Omental fat pad (tissue), 4 donors: Measurements from ENCODE around the gene PITPNC1. TPM values are rescaled to one million over a fixed set of nuclear protein-coding genes. Genes with fewer than 3 reads are reported as not detected.
A peak's percentile ranks its signal among the peaks of the same experiment; 100 is the strongest.

Source experiments
- ATAC-seq: fragments of 150-250 bp; one replicate; pipeline ENCODE4 v1.9.1; 2016; ENCODE audit warnings: mild to moderate bottlenecking, moderate library complexity; ENCODE audit not compliant: low FRiP score
- DNase-seq: peaks from one replicate; pipeline ENCODE4 v3.0.0-alpha.2; 2019; ENCODE audit warnings: low spot score
- total RNA-seq, 4 donors: library from RNA; depleted of rRNA; stranded (reverse); fragments of >200 nt; gene quantifications; one replicate each; pipeline ENCODE4 v1.1.0, GENCODE V29; 2016
- TF ChIP-seq, protein P1 (sequence below), 3 donors: fragments of 450-650 bp; IDR thresholded peaks; one replicate each; pipeline ENCODE4 v1.5.1; 2016 to 2017; ENCODE audit warnings: antibody characterized with exemption in 3 of 3, mild to moderate bottlenecking in 3 of 3, moderate library complexity in 2 of 3

PITPNC1 gene
- total RNA-seq, 4 donors from 2014 or later = 22.6 to 53.4 (median 35.0) TPM

DNA sequence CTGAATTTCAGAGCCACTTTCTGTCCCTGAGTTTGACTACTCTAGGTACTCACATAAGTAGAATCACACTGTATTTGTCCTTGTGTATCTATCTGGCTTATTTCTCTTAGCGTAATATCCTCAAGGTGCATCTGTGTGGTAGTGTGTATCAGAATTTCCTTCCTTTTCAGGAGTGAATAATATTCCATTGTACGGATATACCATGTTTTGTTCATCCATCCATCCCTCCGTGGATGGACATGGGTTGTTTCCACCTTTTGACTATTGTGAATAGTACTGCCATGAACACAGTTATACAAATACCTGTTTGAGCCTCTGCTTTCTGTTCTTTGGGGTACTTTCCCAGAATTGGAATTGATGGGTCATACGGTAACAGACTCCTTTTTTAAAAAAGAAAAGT is 111.7 kb downstream of the PITPNC1 start:
- ATAC-seq = no peak
- DNase-seq = no peak
- TF ChIP-seq, protein P1, sequence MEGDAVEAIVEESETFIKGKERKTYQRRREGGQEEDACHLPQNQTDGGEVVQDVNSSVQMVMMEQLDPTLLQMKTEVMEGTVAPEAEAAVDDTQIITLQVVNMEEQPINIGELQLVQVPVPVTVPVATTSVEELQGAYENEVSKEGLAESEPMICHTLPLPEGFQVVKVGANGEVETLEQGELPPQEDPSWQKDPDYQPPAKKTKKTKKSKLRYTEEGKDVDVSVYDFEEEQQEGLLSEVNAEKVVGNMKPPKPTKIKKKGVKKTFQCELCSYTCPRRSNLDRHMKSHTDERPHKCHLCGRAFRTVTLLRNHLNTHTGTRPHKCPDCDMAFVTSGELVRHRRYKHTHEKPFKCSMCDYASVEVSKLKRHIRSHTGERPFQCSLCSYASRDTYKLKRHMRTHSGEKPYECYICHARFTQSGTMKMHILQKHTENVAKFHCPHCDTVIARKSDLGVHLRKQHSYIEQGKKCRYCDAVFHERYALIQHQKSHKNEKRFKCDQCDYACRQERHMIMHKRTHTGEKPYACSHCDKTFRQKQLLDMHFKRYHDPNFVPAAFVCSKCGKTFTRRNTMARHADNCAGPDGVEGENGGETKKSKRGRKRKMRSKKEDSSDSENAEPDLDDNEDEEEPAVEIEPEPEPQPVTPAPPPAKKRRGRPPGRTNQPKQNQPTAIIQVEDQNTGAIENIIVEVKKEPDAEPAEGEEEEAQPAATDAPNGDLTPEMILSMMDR (IDR thresholded peaks at IDR 0.05) = no peak

DNA sequence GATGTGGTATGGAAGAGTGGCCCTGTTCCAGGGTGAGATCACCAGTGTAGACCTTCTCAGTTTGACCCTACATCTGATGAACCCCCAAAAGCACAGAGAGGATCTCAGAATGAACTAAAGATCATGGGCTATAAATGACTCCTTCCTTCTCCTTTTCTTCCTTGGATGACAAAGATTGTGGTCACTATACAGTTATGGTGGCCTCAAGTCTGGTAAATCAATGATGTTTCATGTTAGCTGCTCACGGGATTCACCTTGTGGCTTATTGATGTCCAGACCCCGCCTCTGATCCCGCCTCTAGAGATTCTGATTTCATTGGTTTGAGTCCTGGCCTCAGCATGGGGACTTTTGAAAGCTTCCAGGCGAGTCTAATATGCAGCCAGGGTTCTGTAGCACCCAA is 112.2 kb downstream of the PITPNC1 start:
- TF ChIP-seq, protein P1 (IDR thresholded peaks at IDR 0.05) = no peak
- no peak for ATAC-seq
- DNase-seq = no peak

DNA sequence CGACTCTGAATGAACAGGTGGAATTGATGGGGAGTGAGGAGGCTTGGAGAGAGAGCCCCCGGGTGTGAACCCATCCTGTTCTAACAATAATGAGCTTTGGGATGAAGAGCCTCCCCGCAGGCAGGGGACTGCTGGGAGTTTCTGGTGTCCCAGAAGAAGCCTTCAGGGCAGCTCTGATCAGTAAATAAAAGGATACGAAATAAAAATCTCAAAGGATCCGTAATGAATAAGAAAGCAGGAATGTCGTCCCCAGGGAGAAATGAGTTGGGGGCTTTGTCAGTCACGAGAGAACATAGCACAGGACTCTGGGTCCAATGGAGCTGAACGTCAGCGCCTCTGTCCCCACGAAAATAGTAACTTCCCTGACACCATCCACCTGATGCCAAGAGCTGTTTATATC is 113.4 kb downstream of the PITPNC1 start:
- ATAC-seq (no peak), DNase-seq (no peak)
- TF ChIP-seq, protein P1 (IDR thresholded peaks at IDR 0.05) = no peak

DNA sequence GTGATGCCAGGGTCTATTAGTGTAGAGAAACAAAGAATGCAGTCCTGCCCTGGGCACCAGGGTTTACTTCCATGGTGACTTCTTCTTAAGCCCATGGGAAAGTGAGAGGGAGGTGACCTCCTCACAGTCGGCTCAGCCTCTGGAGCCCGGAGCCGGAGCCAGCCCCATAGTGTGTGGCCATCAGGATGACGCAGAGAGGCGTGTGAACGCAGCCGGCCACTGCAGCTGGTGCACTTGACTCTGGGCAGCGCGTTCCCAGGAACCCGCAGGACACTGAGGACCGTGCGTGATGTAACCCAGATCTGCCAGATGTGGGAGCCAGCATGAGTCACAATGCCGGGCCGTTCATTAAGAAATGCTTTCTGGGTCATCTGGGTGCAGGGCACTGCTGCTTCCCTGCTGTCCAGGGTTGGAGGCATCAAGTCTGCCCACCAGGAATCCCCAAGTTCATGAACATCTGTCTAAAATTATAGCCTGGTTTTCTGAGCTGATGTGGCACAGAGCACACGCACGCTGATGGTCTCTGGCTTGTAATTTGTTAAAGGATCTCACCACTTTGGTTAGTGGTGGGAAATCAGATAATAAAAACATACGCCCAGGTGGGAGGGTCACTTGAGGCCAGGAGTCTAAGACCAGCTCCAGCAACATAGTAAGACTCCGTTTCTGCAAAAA is 114.1 kb downstream of the PITPNC1 start:
- DNase-seq = peak; percentile 78
- TF ChIP-seq, protein P1 (IDR thresholded peaks at IDR 0.05) = no peak

DNA sequence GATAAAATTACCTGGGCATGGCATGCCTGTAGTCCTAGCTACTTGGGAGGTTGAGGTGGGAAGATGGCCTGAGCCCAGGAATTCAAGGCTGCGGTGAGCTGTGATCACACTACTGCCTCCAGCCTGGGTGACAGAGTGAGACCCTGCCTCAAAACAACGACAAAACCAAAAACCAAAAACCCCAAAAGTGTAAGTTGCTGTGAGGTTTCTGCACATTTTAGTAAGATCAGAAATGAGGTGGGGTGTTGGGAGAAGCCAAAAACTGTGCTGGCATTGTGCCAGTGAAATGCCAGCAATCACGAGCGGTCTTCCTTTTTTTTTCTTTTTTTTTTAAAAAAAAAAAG is 114.6 kb downstream of the PITPNC1 start:
- TF ChIP-seq, protein P1 (IDR thresholded peaks at IDR 0.05) = no peak
- no peak for DNase-seq
- ATAC-seq = no peak

More for the DNA sequence above, 114.1 kb downstream of the PITPNC1 start:
- peak; percentile 93 for ATAC-seq

DNA sequence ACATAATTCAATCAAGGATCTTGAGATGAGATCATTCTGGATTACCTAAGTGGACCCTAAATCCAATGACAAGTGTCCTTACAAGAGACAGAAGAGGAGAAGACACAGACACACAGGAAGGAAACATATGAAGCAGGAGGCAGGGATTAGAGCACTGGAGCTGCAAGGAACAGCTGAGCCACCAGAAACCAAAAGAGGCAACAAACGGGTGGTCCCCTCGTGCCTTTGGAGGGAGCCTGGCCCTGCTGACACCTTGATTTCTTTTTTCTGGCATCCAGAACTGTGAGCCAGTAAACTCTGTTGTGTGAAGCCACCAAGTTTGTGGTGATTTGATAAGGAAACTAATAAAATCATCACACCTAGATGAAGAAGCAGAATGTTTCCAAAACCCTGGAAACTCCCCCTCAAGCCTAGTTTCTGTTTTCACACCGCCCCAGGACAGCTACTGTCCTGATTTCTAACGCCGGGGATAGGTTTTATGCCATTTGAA is 115.2 kb downstream of the PITPNC1 start:
- no peak for DNase-seq
- ATAC-seq = no peak
- TF ChIP-seq, protein P1 (IDR thresholded peaks at IDR 0.05) = no peak

DNA sequence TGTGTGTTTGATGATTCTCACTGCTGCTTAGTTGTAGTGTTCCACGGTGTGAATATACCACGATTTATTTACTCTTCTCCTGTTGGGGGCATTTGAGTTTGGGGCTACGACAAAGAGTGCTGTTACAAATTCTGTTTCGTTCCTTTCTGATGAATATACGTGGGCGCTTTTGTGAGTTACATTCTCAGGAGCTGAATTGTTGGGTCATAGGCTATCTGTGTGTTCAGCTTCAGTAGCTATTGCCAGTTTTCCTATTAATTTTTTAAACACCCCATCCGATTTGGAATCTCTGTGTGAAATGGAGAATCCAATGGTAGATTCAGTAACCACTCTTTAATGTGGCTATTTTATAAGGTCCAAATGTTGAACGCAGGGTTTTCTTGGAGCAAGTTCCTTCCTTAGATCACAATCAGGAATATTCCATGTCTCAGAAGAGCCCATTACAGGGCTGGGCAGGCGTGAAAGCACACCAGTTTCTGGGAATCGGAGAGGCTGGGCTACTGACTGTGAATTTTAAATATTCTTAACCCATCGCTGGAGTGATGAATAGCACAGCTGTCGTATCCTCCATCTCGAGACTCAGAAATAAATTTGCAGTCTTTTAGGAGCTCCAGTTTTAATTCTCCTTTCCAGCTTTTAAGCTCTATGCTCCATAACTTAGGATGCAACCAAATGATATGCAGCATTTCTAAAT is 115.9 kb downstream of the PITPNC1 start:
- DNase-seq (no peak), ATAC-seq (no peak)
- TF ChIP-seq, protein P1 (IDR thresholded peaks at IDR 0.05) = no peak
